GM23338 (cell line): Measurements from ENCODE around the gene SLC26A11. TPM values are rescaled to one million over a fixed set of nuclear protein-coding genes. Genes with fewer than 3 reads are reported as not detected.

ENCODE experiments used
- ATAC-seq: fragments of 200-7000 bp; cut with Tn5 transposase; 3 replicates; pipeline ENCODE4 v1.9.1; 2020
- DNase-seq: peaks from one replicate; pipeline ENCODE4 v3.0.0-alpha.2; 2015; ENCODE audit warnings: low spot score
- H2AFZ ChIP-seq: fragments of 200-600 bp; sonication (generic); 2 replicates; pipeline ENCODE4 v1.8.0; 2016; ENCODE audit warnings: antibody characterized with exemption, mild to moderate bottlenecking, moderate library complexity
- H3F3A ChIP-seq: fragments of 200-600 bp; sonication (generic); replicated peaks from 2 replicates; pipeline ENCODE4 v1.8.0; 2017; ENCODE audit warnings: antibody characterized with exemption, mixed run types, low read depth
- H3K27ac ChIP-seq: fragments of 200-600 bp; sonication (generic); 2 replicates; pipeline ENCODE4 v1.6.1; 2016; ENCODE audit warnings: low read depth
- H3K27me3 ChIP-seq: fragments of 200-600 bp; sonication (generic); 2 replicates; pipeline ENCODE4 v1.8.0; 2016; ENCODE audit warnings: mild to moderate bottlenecking, mixed run types, moderate library complexity; ENCODE audit not compliant: insufficient read depth
- H3K36me3 ChIP-seq: fragments of 200-600 bp; sonication (generic); 2 replicates; pipeline ENCODE4 v1.8.0; 2016; ENCODE audit warnings: mild to moderate bottlenecking; ENCODE audit not compliant: insufficient read depth
- H3K4me1 ChIP-seq: fragments of 200-600 bp; sonication (generic); 2 replicates; pipeline ENCODE4 v1.8.0; 2016; ENCODE audit warnings: mild to moderate bottlenecking, moderate library complexity; ENCODE audit not compliant: insufficient read depth
- H3K4me2 ChIP-seq: fragments of 200-600 bp; sonication (generic); 2 replicates; pipeline ENCODE4 v1.7.1; 2017; ENCODE audit warnings: mixed run types
- H3K4me3 ChIP-seq: fragments of 200-600 bp; sonication (generic); 2 replicates; pipeline ENCODE4 v1.6.1; 2016; ENCODE audit warnings: mixed run types
- H3K79me2 ChIP-seq: fragments of 200-600 bp; sonication (generic); replicated peaks from 2 replicates; pipeline ENCODE4 v1.8.0; 2017; ENCODE audit warnings: mild to moderate bottlenecking; ENCODE audit not compliant: insufficient read depth
- H3K9me2 ChIP-seq: fragments of 200-600 bp; sonication (generic); 2 replicates; pipeline ENCODE4 v1.8.0; 2017; ENCODE audit not compliant: insufficient read depth
- H4K20me1 ChIP-seq: fragments of 200-600 bp; sonication (generic); replicated peaks from 2 replicates; pipeline ENCODE4 v1.8.0; 2017; ENCODE audit warnings: mild to moderate bottlenecking; ENCODE audit not compliant: insufficient read depth
- H3K27ac Mint-ChIP-seq: 2 replicates; pipeline ENCODE4 v1.8.0; 2020; ENCODE audit warnings: inconsistent platforms, mild to moderate bottlenecking, moderate library complexity, mixed read lengths
- H3K27me3 Mint-ChIP-seq: 3 replicates; pipeline ENCODE4 v1.8.0; 2022; ENCODE audit warnings: low read depth, mild to moderate bottlenecking, moderate library complexity, mixed read lengths, inconsistent platforms; ENCODE audit not compliant: insufficient read depth, poor library complexity
- H3K36me3 Mint-ChIP-seq: 3 replicates; pipeline ENCODE4 v1.8.0; 2021; ENCODE audit warnings: low read depth, mild to moderate bottlenecking, inconsistent platforms, moderate library complexity, mixed read lengths
- H3K4me1 Mint-ChIP-seq: 3 replicates; pipeline ENCODE4 v1.8.0; 2020; ENCODE audit warnings: mild to moderate bottlenecking, inconsistent platforms, mixed read lengths
- H3K4me3 Mint-ChIP-seq: 3 replicates; pipeline ENCODE4 v1.8.0; 2021; ENCODE audit warnings: moderate library complexity, mild to moderate bottlenecking, inconsistent platforms, mixed read lengths
- H3K9me3 Mint-ChIP-seq: 3 replicates; pipeline ENCODE4 v1.8.0; 2020; ENCODE audit warnings: moderate library complexity, mild to moderate bottlenecking, inconsistent platforms, mixed read lengths
- EZH2 ChIP-seq: fragments of 200-600 bp; sonication (generic); IDR thresholded peaks from one replicate; pipeline ENCODE4 v1.8.0; 2017; ENCODE audit warnings: antibody characterized with exemption, mild to moderate bottlenecking, low read depth; ENCODE audit not compliant: unreplicated experiment
- EZH2phosphoT487 ChIP-seq: fragments of 200-600 bp; sonication (generic); IDR thresholded peaks from one replicate; pipeline ENCODE4 v1.8.1; 2018; ENCODE audit warnings: antibody characterized with exemption; ENCODE audit not compliant: unreplicated experiment
- JUNB ChIP-seq: IDR thresholded peaks from one replicate; pipeline ENCODE4 v1.6.1; 2016; ENCODE audit warnings: antibody characterized with exemption; ENCODE audit not compliant: unreplicated experiment
- STAT1 ChIP-seq: IDR thresholded peaks from one replicate; pipeline ENCODE4 v1.6.1; 2016; ENCODE audit warnings: antibody characterized with exemption; ENCODE audit not compliant: unreplicated experiment
- ZNF114 ChIP-seq: fragments of 250-450 bp; sonication (Bioruptor Pico); IDR thresholded peaks from 2 replicates; pipeline ENCODE4 v1.5.0; 2020; ENCODE audit warnings: mild to moderate bottlenecking, moderate library complexity
- ZNF331 ChIP-seq: fragments of 250-450 bp; sonication (Bioruptor Pico); IDR thresholded peaks from 2 replicates; pipeline ENCODE4 v1.5.0; 2020; ENCODE audit warnings: low read depth, mild to moderate bottlenecking, moderate library complexity
- polyA plus RNA-seq: library from polyadenylated mRNA; unstranded; fragments of >200 nt; fragmentation: Nextera tagmentation; extraction: Ambion mirVana; gene quantifications from 2 replicates; pipeline ENCODE4 v1.2.1, GENCODE V29; 2016
- total RNA-seq: library from RNA; depleted of rRNA; stranded (reverse); fragments of >200 nt; shearing (Covaris generic); gene quantifications from 2 replicates; pipeline ENCODE4 v1.2.3, GENCODE V29; 2014
- TF ChIP-seq, protein P1 (sequence below): IDR thresholded peaks from 2 replicates; pipeline ENCODE4 v1.6.1; 2016; ENCODE audit warnings: antibody characterized with exemption
- TF ChIP-seq, protein P2 (sequence below), 2 experiments: fragments of 200-600 bp in 1 of 2; sonication (generic) in 1 of 2; conservative IDR thresholded peaks; 2 replicates each; pipeline versions ENCODE4 v1.5.1 to v1.6.1; 2016 to 2017; ENCODE audit warnings: antibody characterized with exemption in 2 of 2, low read depth in 2 of 2, mild to moderate bottlenecking in 2 of 2, moderate library complexity in 1 of 2
- TF ChIP-seq, protein P3 (sequence below): IDR thresholded peaks from one replicate; pipeline ENCODE4 v1.6.1; 2018; ENCODE audit warnings: antibody characterized with exemption; ENCODE audit not compliant: unreplicated experiment

Gene SLC26A11
- total and polyA plus RNA-seq, 2 experiments from 2014 or later, result 10.9 to 23.0 TPM

DNA sequence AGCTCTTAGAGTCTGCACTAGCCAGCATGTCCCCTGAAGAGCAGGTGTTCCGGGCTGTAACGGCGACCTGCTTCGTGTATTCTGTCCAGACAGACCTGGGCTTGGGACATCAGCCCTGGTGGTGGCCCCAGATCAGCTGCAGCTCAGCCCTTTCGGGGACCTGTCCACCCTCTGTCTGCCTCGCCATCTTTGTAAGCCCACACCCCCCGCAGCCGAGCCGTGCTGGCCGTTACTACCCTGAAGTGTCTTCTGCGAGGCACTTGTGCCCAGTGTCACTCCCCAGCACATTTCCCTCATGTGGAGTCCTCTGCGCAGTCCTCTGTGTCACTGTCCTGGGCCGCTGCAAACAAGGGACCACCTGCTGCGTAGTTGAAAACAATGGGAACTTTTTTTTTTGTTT lies 40.0 kb upstream of the SLC26A11 start:
- H3K4me3 ChIP-seq, result no peak overlapping the region
- no peak overlapping the region for H2AFZ ChIP-seq
- no peak overlapping the region for H3K4me3 Mint-ChIP-seq
- H3K9me3 Mint-ChIP-seq, result no peaks in the 10 kb centered on the region
- H3K27ac Mint-ChIP-seq, result no peak overlapping the region
- H3K27ac ChIP-seq, result no peak overlapping the region
- no peaks in the 10 kb centered on the region for H4K20me1 ChIP-seq
- H3K9me2 ChIP-seq, result no peaks in the 10 kb centered on the region
- no peaks in the 10 kb centered on the region for H3F3A ChIP-seq
- H3K27me3 Mint-ChIP-seq, result peaks cover 6% of the 10 kb centered on the region
- no peaks in the 10 kb centered on the region for H3K27me3 ChIP-seq
- no peak for TF ChIP-seq EZH2
- TF ChIP-seq, protein P1, sequence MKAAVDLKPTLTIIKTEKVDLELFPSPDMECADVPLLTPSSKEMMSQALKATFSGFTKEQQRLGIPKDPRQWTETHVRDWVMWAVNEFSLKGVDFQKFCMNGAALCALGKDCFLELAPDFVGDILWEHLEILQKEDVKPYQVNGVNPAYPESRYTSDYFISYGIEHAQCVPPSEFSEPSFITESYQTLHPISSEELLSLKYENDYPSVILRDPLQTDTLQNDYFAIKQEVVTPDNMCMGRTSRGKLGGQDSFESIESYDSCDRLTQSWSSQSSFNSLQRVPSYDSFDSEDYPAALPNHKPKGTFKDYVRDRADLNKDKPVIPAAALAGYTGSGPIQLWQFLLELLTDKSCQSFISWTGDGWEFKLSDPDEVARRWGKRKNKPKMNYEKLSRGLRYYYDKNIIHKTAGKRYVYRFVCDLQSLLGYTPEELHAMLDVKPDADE, result no peak
- no peak for TF ChIP-seq JUNB
- TF ChIP-seq, protein P2, sequence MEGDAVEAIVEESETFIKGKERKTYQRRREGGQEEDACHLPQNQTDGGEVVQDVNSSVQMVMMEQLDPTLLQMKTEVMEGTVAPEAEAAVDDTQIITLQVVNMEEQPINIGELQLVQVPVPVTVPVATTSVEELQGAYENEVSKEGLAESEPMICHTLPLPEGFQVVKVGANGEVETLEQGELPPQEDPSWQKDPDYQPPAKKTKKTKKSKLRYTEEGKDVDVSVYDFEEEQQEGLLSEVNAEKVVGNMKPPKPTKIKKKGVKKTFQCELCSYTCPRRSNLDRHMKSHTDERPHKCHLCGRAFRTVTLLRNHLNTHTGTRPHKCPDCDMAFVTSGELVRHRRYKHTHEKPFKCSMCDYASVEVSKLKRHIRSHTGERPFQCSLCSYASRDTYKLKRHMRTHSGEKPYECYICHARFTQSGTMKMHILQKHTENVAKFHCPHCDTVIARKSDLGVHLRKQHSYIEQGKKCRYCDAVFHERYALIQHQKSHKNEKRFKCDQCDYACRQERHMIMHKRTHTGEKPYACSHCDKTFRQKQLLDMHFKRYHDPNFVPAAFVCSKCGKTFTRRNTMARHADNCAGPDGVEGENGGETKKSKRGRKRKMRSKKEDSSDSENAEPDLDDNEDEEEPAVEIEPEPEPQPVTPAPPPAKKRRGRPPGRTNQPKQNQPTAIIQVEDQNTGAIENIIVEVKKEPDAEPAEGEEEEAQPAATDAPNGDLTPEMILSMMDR (conservative IDR thresholded peaks at IDR 0.05; ENCODE audit: low read depth in 2 of 2), result no peak
- TF ChIP-seq, protein P3, sequence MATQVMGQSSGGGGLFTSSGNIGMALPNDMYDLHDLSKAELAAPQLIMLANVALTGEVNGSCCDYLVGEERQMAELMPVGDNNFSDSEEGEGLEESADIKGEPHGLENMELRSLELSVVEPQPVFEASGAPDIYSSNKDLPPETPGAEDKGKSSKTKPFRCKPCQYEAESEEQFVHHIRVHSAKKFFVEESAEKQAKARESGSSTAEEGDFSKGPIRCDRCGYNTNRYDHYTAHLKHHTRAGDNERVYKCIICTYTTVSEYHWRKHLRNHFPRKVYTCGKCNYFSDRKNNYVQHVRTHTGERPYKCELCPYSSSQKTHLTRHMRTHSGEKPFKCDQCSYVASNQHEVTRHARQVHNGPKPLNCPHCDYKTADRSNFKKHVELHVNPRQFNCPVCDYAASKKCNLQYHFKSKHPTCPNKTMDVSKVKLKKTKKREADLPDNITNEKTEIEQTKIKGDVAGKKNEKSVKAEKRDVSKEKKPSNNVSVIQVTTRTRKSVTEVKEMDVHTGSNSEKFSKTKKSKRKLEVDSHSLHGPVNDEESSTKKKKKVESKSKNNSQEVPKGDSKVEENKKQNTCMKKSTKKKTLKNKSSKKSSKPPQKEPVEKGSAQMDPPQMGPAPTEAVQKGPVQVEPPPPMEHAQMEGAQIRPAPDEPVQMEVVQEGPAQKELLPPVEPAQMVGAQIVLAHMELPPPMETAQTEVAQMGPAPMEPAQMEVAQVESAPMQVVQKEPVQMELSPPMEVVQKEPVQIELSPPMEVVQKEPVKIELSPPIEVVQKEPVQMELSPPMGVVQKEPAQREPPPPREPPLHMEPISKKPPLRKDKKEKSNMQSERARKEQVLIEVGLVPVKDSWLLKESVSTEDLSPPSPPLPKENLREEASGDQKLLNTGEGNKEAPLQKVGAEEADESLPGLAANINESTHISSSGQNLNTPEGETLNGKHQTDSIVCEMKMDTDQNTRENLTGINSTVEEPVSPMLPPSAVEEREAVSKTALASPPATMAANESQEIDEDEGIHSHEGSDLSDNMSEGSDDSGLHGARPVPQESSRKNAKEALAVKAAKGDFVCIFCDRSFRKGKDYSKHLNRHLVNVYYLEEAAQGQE, result no peak
- TF ChIP-seq EZH2phosphoT487, result no peak
- TF ChIP-seq ZNF114 (CRISPR knock-in tag), result no peak
- ATAC-seq (no peak), DNase-seq (no peak)
- H3K4me2 ChIP-seq, result no peak overlapping the region
- H3K36me3 ChIP-seq, result no peaks in the 10 kb centered on the region
- H3K36me3 Mint-ChIP-seq, result no peaks in the 10 kb centered on the region
- peaks cover 4% of the 10 kb centered on the region for H3K4me1 Mint-ChIP-seq
- H3K4me1 ChIP-seq, result no peaks in the 10 kb centered on the region
- H3K79me2 ChIP-seq, result no peaks in the 10 kb centered on the region

DNA sequence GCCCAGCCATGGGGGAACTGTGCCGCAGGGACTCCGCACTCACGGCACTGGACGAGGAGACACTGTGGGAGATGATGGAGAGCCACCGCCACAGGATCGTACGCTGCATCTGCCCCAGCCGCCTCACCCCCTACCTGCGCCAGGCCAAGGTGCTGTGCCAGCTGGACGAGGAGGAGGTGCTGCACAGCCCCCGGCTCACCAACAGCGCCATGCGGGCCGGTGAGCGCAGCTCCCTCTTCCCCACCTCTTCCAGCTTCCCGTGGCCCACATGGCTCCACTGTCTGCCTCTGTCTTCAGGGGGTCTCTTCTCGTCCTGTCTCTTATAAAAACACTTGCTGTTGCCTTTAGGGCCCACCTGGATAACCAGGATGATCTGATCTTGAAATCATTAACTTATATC lies 38.8 kb upstream of the SLC26A11 start:
- no peak overlapping the region for H3K27ac Mint-ChIP-seq
- no peak overlapping the region for H3K4me3 Mint-ChIP-seq
- H3K4me1 ChIP-seq, result no peaks in the 10 kb centered on the region
- H3F3A ChIP-seq, result no peaks in the 10 kb centered on the region
- H4K20me1 ChIP-seq, result no peaks in the 10 kb centered on the region
- H3K4me1 Mint-ChIP-seq, result no peaks in the 10 kb centered on the region; the same call in 2 of the 3 replicates
- no peaks in the 10 kb centered on the region for H3K36me3 Mint-ChIP-seq
- no peaks in the 10 kb centered on the region for H3K36me3 ChIP-seq
- no peak overlapping the region for H3K4me3 ChIP-seq
- no peak overlapping the region for H3K4me2 ChIP-seq
- H2AFZ ChIP-seq, result no peak overlapping the region
- no peaks in the 10 kb centered on the region for H3K9me2 ChIP-seq
- H3K79me2 ChIP-seq, result no peaks in the 10 kb centered on the region
- ATAC-seq (no peak), DNase-seq (no peak)
- no peaks in the 10 kb centered on the region for H3K27me3 ChIP-seq
- H3K27ac ChIP-seq, result no peak overlapping the region
- H3K9me3 Mint-ChIP-seq, result no peaks in the 10 kb centered on the region
- peaks cover 5% of the 10 kb centered on the region for H3K27me3 Mint-ChIP-seq
- no peak for TF ChIP-seq EZH2
- TF ChIP-seq, protein P1, result no peak
- no peak for TF ChIP-seq STAT1
- no peak for TF ChIP-seq JUNB
- TF ChIP-seq ZNF331 (CRISPR knock-in tag), result no peak
- TF ChIP-seq ZNF114 (CRISPR knock-in tag), result no peak
- TF ChIP-seq EZH2phosphoT487, result no peak
- TF ChIP-seq, protein P3, result no peak
- TF ChIP-seq, protein P2 (conservative IDR thresholded peaks at IDR 0.05; ENCODE audit: low read depth in 2 of 2), result no peak
